Measurements from ENCODE around the gene URB1.

The URB1 gene

DNA sequence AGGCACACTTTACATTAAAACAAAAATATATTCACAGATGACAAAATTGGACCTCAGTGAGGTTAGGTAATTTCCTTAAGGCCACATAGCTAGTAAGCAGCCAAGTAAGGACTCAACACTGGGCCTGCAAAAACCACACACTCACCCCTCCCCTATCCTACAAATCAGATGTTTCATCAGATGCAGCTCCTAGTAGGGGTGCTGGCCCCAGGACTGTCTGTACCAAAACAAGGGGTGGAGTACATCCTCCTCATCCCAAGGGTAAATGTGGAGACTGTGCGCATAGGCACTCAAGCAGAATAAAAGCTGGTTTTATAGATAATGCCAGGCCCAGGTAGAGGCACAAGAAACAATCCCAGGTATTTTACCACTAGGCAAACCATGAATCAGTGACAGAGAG lies 25.7 kb downstream of the URB1 start:
- Histone ChIP-seq H3K27me3 (ENCODE audit: control insufficient read depth, insufficient read depth, low read length) (no peaks in the 10 kb centered on the region), H3K9me3 (ENCODE audit: control insufficient read depth, low read length) (no peaks in the 10 kb centered on the region), H3K4me1 (peaks cover 38% of the 10 kb centered on the region), H3K9ac (no peak overlapping the region), H3K27ac (peak overlapping the region; percentile 97), H2AFZ (no peak overlapping the region), H3K4me2 (ENCODE audit: low read length) (peak overlapping the region; percentile 42), H3K79me2 (peaks cover 9% of the 10 kb centered on the region), H3K4me3 (ENCODE audit: low read depth, low read length) (no peak overlapping the region), H3K36me3 (ENCODE audit: control insufficient read depth, insufficient read depth, low read length) (no peaks in the 10 kb centered on the region)
- TF ChIP-seq, protein P1, sequence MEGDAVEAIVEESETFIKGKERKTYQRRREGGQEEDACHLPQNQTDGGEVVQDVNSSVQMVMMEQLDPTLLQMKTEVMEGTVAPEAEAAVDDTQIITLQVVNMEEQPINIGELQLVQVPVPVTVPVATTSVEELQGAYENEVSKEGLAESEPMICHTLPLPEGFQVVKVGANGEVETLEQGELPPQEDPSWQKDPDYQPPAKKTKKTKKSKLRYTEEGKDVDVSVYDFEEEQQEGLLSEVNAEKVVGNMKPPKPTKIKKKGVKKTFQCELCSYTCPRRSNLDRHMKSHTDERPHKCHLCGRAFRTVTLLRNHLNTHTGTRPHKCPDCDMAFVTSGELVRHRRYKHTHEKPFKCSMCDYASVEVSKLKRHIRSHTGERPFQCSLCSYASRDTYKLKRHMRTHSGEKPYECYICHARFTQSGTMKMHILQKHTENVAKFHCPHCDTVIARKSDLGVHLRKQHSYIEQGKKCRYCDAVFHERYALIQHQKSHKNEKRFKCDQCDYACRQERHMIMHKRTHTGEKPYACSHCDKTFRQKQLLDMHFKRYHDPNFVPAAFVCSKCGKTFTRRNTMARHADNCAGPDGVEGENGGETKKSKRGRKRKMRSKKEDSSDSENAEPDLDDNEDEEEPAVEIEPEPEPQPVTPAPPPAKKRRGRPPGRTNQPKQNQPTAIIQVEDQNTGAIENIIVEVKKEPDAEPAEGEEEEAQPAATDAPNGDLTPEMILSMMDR (IDR thresholded peaks at IDR 0.05), result no peak

DNA sequence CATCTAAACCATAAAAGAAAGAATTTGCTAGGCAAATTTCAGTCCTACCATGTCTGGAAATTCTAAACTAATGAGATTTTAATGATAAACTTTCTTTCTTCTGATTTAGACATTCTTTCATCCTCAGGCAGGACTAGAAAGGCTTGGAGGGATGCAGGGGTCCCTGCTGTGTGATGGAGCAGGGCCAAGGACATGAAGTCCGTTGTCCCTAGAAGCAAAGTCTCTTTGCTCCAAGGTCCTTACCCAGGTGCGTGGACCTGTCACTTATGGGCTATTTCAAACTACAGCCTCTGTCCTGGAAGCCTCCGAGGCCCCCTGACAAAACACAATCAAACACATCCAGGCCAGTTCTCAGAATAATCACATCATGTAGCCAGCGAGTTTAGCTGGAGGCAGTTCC lies 26.6 kb downstream of the URB1 start:
- peaks cover 30% of the 10 kb centered on the region for H3K4me1 ChIP-seq
- H3K27ac ChIP-seq, result peak overlapping the region; percentile 97
- TF ChIP-seq, protein P1 (IDR thresholded peaks at IDR 0.05), result no peak

DNA sequence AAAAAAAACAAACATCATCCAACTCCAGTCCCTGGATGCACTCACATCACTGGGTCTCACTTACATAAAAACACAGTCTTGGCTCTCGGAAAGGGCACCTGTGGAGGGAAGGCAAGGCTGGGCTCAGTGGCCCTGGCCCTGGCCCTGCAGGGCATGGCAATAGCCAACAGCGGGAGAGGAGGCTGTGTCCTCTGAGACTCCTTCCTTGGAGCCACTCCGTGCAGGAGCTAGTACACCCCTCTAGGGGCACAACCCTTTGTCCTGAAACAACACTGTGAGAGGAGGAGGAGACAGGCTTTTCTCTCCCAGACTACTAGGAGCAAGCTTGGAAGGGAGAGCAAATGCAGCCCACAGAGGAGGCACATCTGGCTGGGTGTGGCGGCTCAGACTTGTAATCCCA lies 28.0 kb downstream of the URB1 start:
- H3K79me2 ChIP-seq, result peaks cover 9% of the 10 kb centered on the region
- H3K27me3 ChIP-seq (ENCODE audit: control insufficient read depth, insufficient read depth, low read length), result no peaks in the 10 kb centered on the region
- TF ChIP-seq, protein P1 (IDR thresholded peaks at IDR 0.05), result no peak
- H3K27ac ChIP-seq, result no peak overlapping the region
- no peaks in the 10 kb centered on the region for H3K36me3 ChIP-seq (ENCODE audit: control insufficient read depth, insufficient read depth, low read length)
- no peak overlapping the region for H3K9ac ChIP-seq
- no peaks in the 10 kb centered on the region for H3K9me3 ChIP-seq (ENCODE audit: control insufficient read depth, low read length)
- H3K4me3 ChIP-seq (ENCODE audit: low read depth, low read length), result no peak overlapping the region
- H3K4me1 ChIP-seq, result peaks cover 24% of the 10 kb centered on the region
- H3K4me2 ChIP-seq (ENCODE audit: low read length), result no peak overlapping the region
- no peak overlapping the region for H2AFZ ChIP-seq

More for the DNA sequence above, 26.6 kb downstream of the URB1 start:
- no peak overlapping the region for H2AFZ ChIP-seq
- H3K4me3 ChIP-seq (ENCODE audit: low read depth, low read length), result no peak overlapping the region
- H3K27me3 ChIP-seq (ENCODE audit: control insufficient read depth, insufficient read depth, low read length), result no peaks in the 10 kb centered on the region
- no peaks in the 10 kb centered on the region for H3K36me3 ChIP-seq (ENCODE audit: control insufficient read depth, insufficient read depth, low read length)
- no peaks in the 10 kb centered on the region for H3K9me3 ChIP-seq (ENCODE audit: control insufficient read depth, low read length)
- no peak overlapping the region for H3K9ac ChIP-seq
- H3K79me2 ChIP-seq, result peaks cover 9% of the 10 kb centered on the region
- H3K4me2 ChIP-seq (ENCODE audit: low read length), result no peak overlapping the region

DNA sequence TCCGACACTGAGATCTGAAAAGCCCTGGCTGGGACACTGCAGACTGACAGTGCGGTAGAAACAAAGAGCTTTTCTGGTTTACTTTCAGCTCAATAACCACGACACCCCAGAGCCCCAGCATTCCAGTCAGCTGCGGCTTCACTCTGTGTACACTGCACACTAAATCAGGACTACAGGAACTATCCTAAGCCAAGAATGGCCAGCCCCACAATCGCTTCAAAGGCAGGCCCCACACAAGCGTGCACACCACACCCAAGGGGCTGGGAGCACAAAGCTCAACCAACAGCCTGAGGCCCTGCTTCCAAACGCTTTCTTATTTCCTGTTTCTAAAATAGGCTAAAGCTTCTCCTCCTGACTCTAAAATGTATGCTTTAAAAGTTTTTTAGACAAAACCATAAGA lies 28.4 kb downstream of the URB1 start:
- H3K4me2 ChIP-seq (ENCODE audit: low read length), result no peak overlapping the region
- H3K27me3 ChIP-seq (ENCODE audit: control insufficient read depth, insufficient read depth, low read length), result no peaks in the 10 kb centered on the region
- H3K4me3 ChIP-seq (ENCODE audit: low read depth, low read length), result no peak overlapping the region
- no peak overlapping the region for H3K9ac ChIP-seq
- peaks cover 24% of the 10 kb centered on the region for H3K4me1 ChIP-seq
- TF ChIP-seq, protein P1 (IDR thresholded peaks at IDR 0.05), result no peak
- H3K27ac ChIP-seq, result peak overlapping the region; percentile 39
- H3K9me3 ChIP-seq (ENCODE audit: control insufficient read depth, low read length), result no peaks in the 10 kb centered on the region
- no peak overlapping the region for H2AFZ ChIP-seq
- no peaks in the 10 kb centered on the region for H3K36me3 ChIP-seq (ENCODE audit: control insufficient read depth, insufficient read depth, low read length)
- H3K79me2 ChIP-seq, result peaks cover 9% of the 10 kb centered on the region

DNA sequence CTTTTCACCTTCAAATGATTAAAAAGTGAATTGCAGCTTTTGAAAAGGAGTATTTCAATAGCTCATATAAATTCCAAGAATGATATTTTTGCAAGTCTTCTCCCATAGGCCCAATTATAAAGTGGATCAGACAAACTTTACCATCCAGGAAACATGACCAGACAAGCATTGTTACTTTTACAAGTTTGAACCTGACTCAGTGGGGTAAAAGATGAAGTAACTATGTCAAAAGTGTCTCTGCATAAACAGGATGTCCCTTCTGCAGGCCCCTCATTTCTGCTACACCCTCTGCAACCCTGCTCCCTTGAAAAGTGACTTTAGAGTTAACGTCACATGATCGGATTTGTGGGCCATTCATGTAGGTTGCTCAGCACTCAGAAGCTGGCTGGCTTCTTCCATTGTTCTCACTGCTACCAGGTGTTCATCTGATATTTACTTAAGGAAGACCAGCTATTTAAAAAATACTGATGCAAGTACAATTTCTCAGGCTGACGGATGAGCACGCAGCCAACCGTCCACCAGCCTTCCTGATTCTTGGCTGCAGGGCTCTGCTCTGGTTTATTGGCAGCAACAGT lies 32.3 kb downstream of the URB1 start:
- Histone ChIP-seq H3K9ac (no peak overlapping the region), H3K27me3 (ENCODE audit: control insufficient read depth, insufficient read depth, low read length) (no peaks in the 10 kb centered on the region), H3K4me3 (ENCODE audit: low read depth, low read length) (no peak overlapping the region), H3K27ac (no peak overlapping the region), H3K4me2 (ENCODE audit: low read length) (no peak overlapping the region), H3K9me3 (ENCODE audit: control insufficient read depth, low read length) (no peaks in the 10 kb centered on the region), H3K79me2 (peaks cover 6% of the 10 kb centered on the region), H3K4me1 (no peaks in the 10 kb centered on the region), H2AFZ (no peak overlapping the region), H3K36me3 (ENCODE audit: control insufficient read depth, insufficient read depth, low read length) (no peaks in the 10 kb centered on the region)
- TF ChIP-seq, protein P1 (IDR thresholded peaks at IDR 0.05), result no peak

All from parathyroid adenoma (tissue), 2 donors.